Bone marrow (tissue), 2 donors: ENCODE results near the gene CABCOCO1.
"Not testable (repeated sequence)": the region's sequence is repeated elsewhere in the genome, so short reads cannot be mapped to it uniquely, and the experiment has no call there.

ENCODE experiments used
- DNase-seq, 2 donors: peaks; one replicate each; lab custom pipeline; 2025; lab: John Stamatoyannopoulos, UW

The CABCOCO1 gene

GRCh38 chr10:61712105-61712504 lies 49.4 kb downstream of the CABCOCO1 start:
- DNase-seq, result not testable (repeated sequence)

DNA sequence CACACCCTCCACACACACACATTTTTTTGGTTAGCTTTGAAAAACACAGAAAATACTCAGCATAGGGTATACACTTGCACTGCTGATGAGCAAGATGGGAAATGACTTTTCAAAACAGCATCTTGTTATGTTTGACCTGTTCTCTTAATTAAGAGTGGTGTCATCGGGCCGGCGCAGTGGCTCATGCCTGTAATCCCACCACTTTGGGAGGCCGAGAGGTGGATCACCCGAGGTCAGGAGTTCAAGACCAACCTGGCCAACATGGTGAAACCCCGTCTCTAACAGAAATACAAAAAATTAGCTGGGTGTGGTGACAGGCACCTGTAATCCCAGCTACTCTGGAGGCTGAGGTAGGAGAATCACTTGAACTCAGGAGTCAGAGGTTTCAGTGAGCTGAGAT lies 56.7 kb downstream of the CABCOCO1 start:
- DNase-seq, result not testable (repeated sequence)

- DNase-seq, result no peak
These were observed 57.2 kb downstream of the CABCOCO1 start for GRCh38 chr10:61719906-61720305.

DNA sequence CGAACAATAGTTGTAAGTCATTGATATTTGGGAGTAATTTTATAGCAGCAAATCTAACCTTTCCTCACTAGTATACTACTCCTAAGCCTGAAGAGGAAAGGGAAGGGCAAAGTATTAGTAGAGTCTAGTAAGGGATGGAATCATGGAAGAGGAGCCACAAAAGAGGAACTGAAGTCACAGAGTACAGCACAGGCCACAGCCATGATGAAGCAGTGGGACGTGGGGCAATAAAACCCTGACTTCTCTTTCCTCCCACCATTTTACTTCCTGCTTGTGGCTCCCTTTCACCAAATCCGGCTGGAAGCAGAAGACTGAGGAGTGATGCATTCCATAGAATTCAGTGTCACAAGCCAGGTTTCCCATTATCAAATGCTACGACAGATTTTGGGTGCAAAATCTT lies 58.7 kb downstream of the CABCOCO1 start:
- DNase-seq, result no peak

- not testable (repeated sequence) for DNase-seq
These were observed 62.5 kb downstream of the CABCOCO1 start for GRCh38 chr10:61725221-61725620.

- no peak for DNase-seq
These were observed 66.9 kb downstream of the CABCOCO1 start for GRCh38 chr10:61729596-61729995.

- DNase-seq, result no peak
These were observed 67.9 kb downstream of the CABCOCO1 start for GRCh38 chr10:61730671-61731070.

GRCh38 chr10:61731638-61732037 lies 68.9 kb downstream of the CABCOCO1 start:
- DNase-seq, result no peak

- no peak for DNase-seq
These were observed 70.0 kb downstream of the CABCOCO1 start for GRCh38 chr10:61732629-61733278.

GRCh38 chr10:61733358-61733940 lies 70.7 kb downstream of the CABCOCO1 start:
- peak in 1 of 2 donors; percentile 33 for DNase-seq

DNA sequence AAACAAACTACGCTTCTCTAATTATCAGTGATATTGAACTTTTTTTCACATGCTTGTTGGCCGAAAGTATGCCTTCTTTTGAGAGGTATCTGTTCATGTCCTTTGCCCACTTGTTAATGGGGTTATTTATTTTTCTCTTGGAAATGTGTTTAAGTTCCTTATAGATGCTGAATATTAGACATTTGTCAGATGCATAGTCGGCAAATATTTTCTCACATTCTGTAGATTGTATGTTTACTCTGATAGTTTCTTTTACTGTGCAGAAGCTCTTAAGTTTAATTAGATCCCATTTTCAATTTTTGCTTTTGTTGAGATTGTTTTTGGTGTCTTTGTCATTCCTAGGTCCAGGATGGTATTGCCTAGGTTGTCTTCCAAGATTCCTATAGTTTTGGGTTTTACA lies 73.2 kb downstream of the CABCOCO1 start:
- no peak for DNase-seq

GRCh38 chr10:61737455-61737854 lies 74.7 kb downstream of the CABCOCO1 start:
- not testable (repeated sequence) for DNase-seq

DNA sequence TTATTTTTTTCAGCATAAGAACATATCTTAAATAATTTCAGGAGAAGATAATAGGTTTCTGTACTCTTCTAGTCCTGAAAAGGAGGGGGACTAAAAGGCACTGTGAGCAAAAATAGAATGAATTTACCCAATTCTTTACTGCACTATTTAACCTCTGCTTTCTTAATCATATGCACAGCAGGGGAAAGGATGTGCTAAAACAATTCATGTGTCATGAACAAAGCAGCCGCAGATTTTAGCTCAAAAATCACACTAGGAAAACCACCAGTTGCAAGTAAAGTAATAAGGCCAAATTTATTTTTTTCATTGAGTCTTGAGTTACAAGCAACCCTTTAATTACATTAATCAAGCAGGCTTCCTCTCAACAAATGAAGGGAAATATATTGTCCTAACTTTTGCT lies 80.1 kb downstream of the CABCOCO1 start:
- DNase-seq, result no peak

- DNase-seq, result no peak
These were observed 81.7 kb downstream of the CABCOCO1 start for GRCh38 chr10:61744469-61744868.

- DNase-seq, result no peak
These were observed 83.6 kb downstream of the CABCOCO1 start for GRCh38 chr10:61746377-61746776.

DNA sequence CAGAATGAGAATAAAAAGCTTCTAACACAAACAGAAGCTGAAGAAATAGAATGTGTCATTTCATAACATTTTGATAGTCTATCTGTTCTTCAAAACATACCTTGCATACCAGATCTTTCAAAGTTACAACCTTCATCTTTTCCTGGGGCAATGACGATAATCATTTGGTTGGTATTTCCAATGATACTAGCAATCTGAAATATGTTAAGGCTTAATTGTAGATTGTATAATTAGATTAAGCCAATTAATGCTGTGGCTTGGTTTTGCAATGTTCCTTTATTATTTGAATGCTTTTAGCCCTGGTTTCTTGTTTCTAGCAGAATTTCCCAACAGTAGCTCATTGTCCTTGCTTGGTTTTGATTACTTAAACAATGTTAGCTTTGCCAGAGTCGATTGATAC lies 84.6 kb downstream of the CABCOCO1 start:
- DNase-seq, result no peak

- DNase-seq, result no peak
These were observed 86.6 kb downstream of the CABCOCO1 start for GRCh38 chr10:61749291-61749690.

DNA sequence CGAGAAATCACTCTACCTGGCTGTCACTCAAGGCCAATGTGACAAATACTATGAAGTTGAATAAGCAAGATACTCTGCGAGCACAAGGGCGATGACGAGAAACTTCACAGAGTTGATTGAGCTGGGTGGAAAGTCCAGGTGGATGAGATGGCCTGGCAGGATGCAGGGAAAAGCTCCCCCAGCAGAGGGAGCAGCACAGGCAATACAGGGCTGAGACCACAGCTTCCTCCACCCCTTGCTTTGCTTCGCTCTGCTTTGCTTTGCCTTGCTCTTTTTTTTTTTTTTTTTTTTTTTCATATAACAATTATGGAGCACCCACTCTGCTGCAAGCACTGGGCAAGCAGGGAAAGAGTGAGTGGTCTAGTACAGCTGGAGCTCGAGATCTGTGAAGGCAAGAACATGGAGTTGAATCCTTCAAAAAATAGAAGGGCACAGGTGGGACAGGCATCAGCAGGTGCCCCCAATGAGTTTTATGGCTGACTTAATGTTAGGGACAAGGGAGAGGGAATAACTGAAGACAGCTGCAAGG lies 88.3 kb downstream of the CABCOCO1 start:
- DNase-seq, result peak; percentile 3 to 70

DNA sequence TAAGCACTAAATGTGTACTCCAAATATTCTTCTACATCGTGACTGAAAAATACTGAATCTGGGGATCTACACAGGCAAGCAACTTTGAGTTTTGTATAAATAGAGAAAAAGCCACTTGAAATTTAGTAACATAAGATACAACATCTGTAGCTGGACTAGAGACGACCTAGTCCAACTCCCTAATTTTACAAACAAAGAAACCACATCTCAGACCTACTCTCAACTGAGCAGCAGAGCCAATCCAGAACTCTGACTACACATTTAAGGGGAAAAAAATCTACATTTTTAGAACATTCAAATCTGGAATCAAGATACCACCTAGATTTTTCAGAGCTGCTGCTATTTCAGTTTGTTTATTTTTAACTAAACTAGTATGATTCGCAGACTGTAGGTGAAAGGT lies 88.9 kb downstream of the CABCOCO1 start:
- no peak for DNase-seq

- peak in 1 of 2 donors; percentile 88 for DNase-seq
These were observed 89.6 kb downstream of the CABCOCO1 start for GRCh38 chr10:61752111-61753011.

GRCh38 chr10:61753453-61753852 lies 90.7 kb downstream of the CABCOCO1 start:
- no peak for DNase-seq
